NOMO-1 treated with dmso at 0.1 percent for 144 hours (cell line): Measurements from ENCODE around the gene PHLDA3.

Source experiments
- DNase-seq: peaks from one replicate; lab custom pipeline; 2025; ENCODE audit not compliant: unreplicated experiment; lab: John Stamatoyannopoulos, UW

The PHLDA3 gene

GRCh38 chr1:201434266-201434665, 34.7 kb downstream of the PHLDA3 start:
- DNase-seq: no peak

GRCh38 chr1:201433609-201434008, 35.4 kb downstream of the PHLDA3 start:
- DNase-seq: no peak

- DNase-seq: no peak
Observed at GRCh38 chr1:201430776-201431175, 38.2 kb downstream of the PHLDA3 start.

DNA sequence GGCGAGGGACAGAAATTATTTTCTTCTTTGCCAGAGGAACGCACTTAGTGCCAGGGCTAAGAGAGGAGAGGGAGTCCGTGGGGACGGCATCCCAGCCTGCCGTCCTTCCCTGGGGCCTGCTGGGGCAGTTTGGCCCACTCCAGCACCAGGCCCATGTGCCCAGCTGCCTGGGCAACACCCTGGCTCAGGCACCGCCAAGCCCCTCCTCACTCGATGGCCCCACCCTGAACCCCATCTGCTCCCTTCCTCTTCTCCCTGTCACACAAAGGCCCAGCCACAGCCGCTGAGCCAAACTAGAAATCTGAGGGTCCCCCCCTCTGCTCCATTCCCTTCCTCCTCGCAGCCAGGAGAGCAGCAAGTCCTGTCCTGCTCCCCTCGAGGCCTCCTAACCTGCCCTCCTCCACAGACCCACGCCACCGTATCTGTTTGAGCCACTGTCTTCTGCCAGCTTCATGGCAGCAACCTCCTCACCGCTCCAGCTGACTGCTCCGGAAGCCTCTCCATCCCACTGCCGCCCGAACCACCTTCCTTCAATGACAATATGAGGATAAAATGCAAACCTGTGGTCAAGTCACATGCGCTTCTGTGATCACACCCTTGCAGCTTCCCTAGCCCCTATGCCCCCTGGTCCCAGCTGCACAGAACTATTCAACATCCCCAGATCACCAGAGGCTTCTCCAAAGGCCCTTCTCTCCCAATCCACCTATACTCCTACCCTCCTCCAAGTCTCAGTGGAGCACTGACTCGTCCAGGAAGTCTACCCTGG, 39.1 kb downstream of the PHLDA3 start:
- no peak for DNase-seq

DNA sequence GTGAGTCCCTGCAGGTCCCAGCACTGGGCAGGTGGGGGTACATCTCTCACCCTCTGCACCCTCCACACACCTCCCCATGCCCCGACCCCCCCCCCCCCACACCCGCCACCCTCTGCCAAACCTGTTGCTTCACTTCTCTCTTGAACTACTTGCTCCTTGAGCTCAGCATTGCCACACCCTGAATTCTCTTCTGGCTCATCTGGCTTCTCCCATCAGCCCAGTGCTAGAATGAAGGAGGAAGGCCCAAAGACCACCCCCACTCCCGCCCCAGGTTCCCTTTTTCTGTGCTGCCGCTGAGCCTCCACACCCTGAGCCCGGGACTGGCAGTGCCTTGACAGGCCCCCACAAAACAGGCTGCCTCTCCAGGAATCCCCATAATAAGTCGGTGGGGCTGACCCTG, 41.0 kb downstream of the PHLDA3 start:
- peak; percentile 68 for DNase-seq

- no peak for DNase-seq
Observed at GRCh38 chr1:201426479-201427310, 42.3 kb downstream of the PHLDA3 start.

- DNase-seq: no peak
Observed at GRCh38 chr1:201424146-201424545, 44.8 kb downstream of the PHLDA3 start.

GRCh38 chr1:201423655-201424054, 45.3 kb downstream of the PHLDA3 start:
- no peak for DNase-seq

GRCh38 chr1:201422436-201423030, 46.5 kb downstream of the PHLDA3 start:
- no peak for DNase-seq

GRCh38 chr1:201422026-201422425, 47.0 kb downstream of the PHLDA3 start:
- no peak for DNase-seq

DNA sequence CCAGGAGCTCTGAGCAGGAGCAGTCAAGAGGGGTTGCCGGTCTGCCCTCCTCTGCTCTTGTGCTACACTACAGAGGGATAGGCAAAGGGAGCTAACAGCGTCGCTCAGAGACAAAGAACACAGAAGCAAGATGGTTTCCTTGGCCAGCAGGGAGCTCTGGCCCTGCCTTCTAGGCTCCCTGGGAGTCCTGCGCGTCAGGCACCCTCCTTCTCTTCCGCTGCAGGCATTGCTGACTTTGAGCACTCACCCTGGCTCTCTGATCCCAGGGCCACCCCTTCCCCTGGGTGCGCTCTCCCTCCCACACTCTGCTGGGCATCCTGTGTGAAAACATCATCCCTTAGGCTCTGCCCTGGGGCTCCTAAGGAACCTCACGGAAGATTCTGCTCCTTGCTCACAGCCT, 47.9 kb downstream of the PHLDA3 start:
- DNase-seq: no peak

DNA sequence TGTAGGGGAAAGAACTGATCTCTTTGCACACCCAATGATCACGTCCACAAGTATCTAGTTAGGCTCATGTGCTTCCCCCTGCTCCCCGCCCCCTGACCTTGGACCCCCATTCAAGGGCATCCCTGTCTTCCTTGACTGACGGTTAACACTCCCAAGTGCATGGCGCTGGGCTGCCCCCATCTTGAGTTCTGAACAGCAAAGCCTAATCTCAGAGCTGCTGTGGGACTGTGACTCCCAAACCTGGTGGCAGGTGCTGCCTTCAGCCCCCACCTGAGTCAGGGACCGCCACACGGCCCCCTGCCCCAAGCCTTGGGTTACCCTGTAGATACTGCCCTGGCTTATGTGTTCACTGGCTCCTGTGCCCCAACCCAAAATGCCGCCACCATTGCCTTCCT, 48.4 kb downstream of the PHLDA3 start:
- no peak for DNase-seq

GRCh38 chr1:201419746-201420607, 49.0 kb downstream of the PHLDA3 start:
- DNase-seq: no peak

DNA sequence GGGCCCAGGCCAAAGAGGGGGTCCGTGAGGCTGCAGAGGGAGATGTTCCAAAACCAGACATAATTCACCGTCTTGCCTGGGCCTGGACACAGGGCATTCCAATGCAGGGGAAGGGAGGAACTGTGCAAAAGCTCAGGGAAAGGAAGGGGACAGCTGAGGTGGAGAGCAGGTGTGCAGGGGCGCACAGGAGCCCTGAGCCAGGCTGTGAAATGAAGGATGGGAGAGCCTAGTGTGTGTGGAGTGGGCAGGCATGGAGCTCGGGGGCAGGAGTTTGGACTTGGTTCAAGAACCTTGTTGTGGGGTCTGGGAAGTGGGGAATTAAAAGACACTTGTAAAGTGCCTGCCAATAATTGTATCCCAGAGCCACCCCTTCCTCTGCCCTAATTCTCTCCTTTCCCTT, 49.7 kb downstream of the PHLDA3 start:
- DNase-seq: no peak

GRCh38 chr1:201418461-201418860, 50.5 kb downstream of the PHLDA3 start:
- DNase-seq: no peak
